ENCODE measurements around the gene KLF6. TPM values are rescaled to one million over a fixed set of nuclear protein-coding genes. Genes with fewer than 3 reads are reported as not detected.

Gene KLF6
- total RNA-seq, 1 experiment from 2014 or later = 27.9 TPM

GRCh38 chr10:3762309-3762708 lies 22.7 kb downstream of the KLF6 start (continued):
- no peak for TF ChIP-seq AR (CRISPR knock-in tag; IDR thresholded peaks at IDR 0.05)
- no peak for TF ChIP-seq FOXJ3 (CRISPR knock-in tag; IDR thresholded peaks at IDR 0.05; ENCODE audit: borderline replicate concordance)

GRCh38 chr10:3761904-3762303 lies 23.1 kb downstream of the KLF6 start:
- Mint-ChIP-seq H3K27ac (0 out of 2 replicates have a peak overlapping the region, but pooled peaks have one; percentile 27), H3K4me3 (no peak overlapping the region)
- peak; percentile 89 for ATAC-seq

GRCh38 chr10:3761021-3761686 lies 23.9 kb downstream of the KLF6 start:
- Mint-ChIP-seq H3K4me1 (peaks cover 33% of the 10 kb centered on the region), H3K4me3 (no peak overlapping the region), H3K27ac (0 out of 2 replicates have a peak overlapping the region, but pooled peaks have one; percentile 4), H3K27me3 (ENCODE audit: low read depth) (peaks cover 2% of the 10 kb centered on the region), H3K9me3 (no peaks in the 10 kb centered on the region), H3K36me3 (no peaks in the 10 kb centered on the region)
- ChIA-PET CTCF (interaction anchor here (1.1 to 1.2 kb wide), 2 partner anchors 24 to 33 kb away, joined by 3 to 4 read pairs; partner anchors contain the start of gene KLF6), POLR2A (interaction anchor here (0.6 to 2.2 kb wide), 3 partner anchors 15 to 1009 kb away, joined by 3 to 14 read pairs (median 5); partner anchors contain the start of gene KLF6)
- DNase-seq (ENCODE audit: low spot score) (no peak), ATAC-seq (no peak)
- TF ChIP-seq SOX15 (CRISPR knock-in tag; IDR thresholded peaks at IDR 0.05) = no peak
- TF ChIP-seq ETV6 (CRISPR knock-in tag; IDR thresholded peaks at IDR 0.05) = no peak
- TF ChIP-seq ZBTB43 (CRISPR knock-in tag; IDR thresholded peaks at IDR 0.05) = no peak

More at GRCh38 chr10:3761904-3762303, 23.1 kb downstream of the KLF6 start:
- Mint-ChIP-seq H3K36me3 (no peaks in the 10 kb centered on the region), H3K9me3 (no peaks in the 10 kb centered on the region), H3K4me1 (peaks cover 41% of the 10 kb centered on the region), H3K27me3 (ENCODE audit: low read depth) (peaks cover 2% of the 10 kb centered on the region)
- peak; percentile 31; the same call in 1 of the 2 replicates for TF ChIP-seq SP1 (CRISPR knock-in tag; conservative IDR thresholded peaks at IDR 0.05)
- TF ChIP-seq SOX15 (CRISPR knock-in tag; IDR thresholded peaks at IDR 0.05) = no peak
- CTCF ChIA-PET = interaction anchor here (1.1 to 1.2 kb wide), 2 partner anchors 23 to 33 kb away, joined by 3 to 4 read pairs; partner anchors contain the start of gene KLF6
- peak; percentile 36 for DNase-seq (ENCODE audit: low spot score)
- POLR2A ChIA-PET = interaction anchor here (0.6 to 2.2 kb wide), 3 partner anchors 14 to 1008 kb away, joined by 3 to 14 read pairs (median 5); partner anchors contain the start of gene KLF6

- no peaks in the 10 kb centered on the region for H3K36me3 Mint-ChIP-seq
- H3K9me3 Mint-ChIP-seq = no peaks in the 10 kb centered on the region
- TF ChIP-seq MYBL2 (CRISPR knock-in tag; IDR thresholded peaks at IDR 0.05) = no peak
- TF ChIP-seq TEAD1 (CRISPR knock-in tag; IDR thresholded peaks at IDR 0.05) = no peak
- no peak for TF ChIP-seq ZNF121 (CRISPR knock-in tag; IDR thresholded peaks at IDR 0.05)
- TF ChIP-seq NFATC4 (CRISPR knock-in tag; IDR thresholded peaks at IDR 0.05) = no peak
- no peak for TF ChIP-seq PRDM15 (CRISPR knock-in tag; IDR thresholded peaks at IDR 0.05)
- TF ChIP-seq MXD4 (CRISPR knock-in tag; IDR thresholded peaks at IDR 0.05; ENCODE audit: borderline replicate concordance) = no peak
- no peak for TF ChIP-seq CTCF (IDR thresholded peaks at IDR 0.05)
- H3K27ac Mint-ChIP-seq = no peak overlapping the region
- CTCF ChIA-PET = no interaction called here
- H3K27me3 Mint-ChIP-seq (ENCODE audit: low read depth) = peaks cover 2% of the 10 kb centered on the region
- POLR2A ChIA-PET = no interaction called here
- ATAC-seq = no peak
- H3K4me1 Mint-ChIP-seq = peaks cover 25% of the 10 kb centered on the region
- no peak overlapping the region for H3K4me3 Mint-ChIP-seq
- DNase-seq (ENCODE audit: low spot score) = no peak
Observed at GRCh38 chr10:3760083-3760482, 24.9 kb downstream of the KLF6 start.
